NCI-H1105 treated with DMSO at 0.1 percent for 48 hours (cell line): ENCODE measurements around the gene PPM1M.
"Not testable (repeated sequence)": the region's sequence is repeated elsewhere in the genome, so short reads cannot be mapped to it uniquely, and the experiment has no call there.

Experiments used
- DNase-seq: peaks from one replicate; lab custom pipeline; 2025; lab: John Stamatoyannopoulos, UW

PPM1M gene

DNA sequence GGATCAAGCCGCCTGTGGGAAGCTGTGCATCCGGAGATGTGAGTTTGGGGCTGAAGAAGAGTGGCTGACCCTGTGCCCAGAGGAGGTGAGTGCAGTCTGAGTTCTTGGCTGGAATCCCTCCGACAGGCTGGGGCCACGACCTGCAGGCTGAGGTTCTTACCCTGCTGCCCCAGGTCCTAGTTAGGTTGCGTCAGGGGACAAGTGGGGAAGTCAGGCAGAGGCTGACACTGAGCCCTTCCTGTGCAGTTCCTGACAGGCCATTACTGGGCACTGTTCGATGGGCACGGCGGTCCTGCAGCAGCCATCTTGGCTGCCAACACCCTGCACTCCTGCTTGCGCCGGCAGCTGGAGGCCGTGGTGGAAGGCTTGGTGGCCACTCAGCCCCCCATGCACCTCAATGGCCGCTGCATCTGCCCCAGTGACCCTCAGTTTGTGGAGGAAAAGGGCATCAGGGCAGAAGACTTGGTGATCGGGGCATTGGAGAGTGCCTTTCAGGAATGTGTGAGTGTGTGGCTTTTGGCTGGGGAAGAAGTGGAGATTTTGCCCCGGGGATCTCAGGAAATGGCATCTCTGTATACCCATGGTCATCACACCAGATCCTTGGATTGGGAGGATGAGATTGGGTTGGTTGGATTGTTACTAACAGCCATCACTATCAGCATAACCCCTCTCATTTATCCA, 1.3 kb downstream of the PPM1M start:
- DNase-seq, result no peak

- no peak for DNase-seq
Observed at GRCh38 chr3:52247409-52248164, 2.0 kb downstream of the PPM1M start.

GRCh38 chr3:52248165-52248541, 2.6 kb downstream of the PPM1M start:
- no peak for DNase-seq

GRCh38 chr3:52248816-52249547, 3.4 kb downstream of the PPM1M start:
- peak; percentile 50 for DNase-seq

DNA sequence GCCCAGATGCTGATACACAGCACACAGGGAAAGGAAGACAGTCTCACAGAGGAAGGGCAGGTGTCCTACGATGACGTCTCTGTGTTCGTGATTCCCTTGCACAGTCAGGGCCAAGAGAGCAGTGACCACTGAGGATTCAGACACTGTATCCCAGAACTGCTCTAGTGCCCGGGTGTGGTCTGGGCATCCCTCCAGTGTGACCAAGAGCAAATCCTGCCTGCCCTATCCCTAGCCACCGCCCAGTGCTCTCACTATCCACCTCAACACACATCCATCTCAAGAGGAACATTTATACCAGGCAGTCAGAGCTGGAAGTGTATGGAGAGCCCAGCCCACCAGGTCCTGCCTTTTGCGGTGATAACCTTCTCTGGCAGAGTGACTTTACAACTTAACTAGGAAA, 4.1 kb downstream of the PPM1M start:
- no peak for DNase-seq

DNA sequence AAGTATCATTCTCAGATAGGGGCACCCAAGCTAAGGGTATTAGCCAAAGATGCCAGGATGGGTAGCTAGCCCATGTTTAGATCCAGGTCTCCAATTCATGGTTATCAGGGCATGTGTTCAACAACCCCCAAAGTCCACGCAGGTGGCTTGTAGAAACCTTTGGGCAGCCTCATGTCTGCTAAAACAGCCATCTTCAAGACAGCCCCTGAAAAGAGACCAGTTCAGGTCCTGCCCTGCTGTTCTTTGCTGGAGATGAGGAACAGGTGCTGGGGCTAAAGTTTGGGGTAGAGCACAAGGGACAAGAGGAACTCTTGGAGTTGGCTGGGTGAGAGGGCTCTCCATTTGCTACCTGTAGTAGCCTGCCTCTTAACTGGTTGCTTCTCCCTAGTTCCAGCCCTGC, 4.6 kb downstream of the PPM1M start:
- DNase-seq, result no peak

DNA sequence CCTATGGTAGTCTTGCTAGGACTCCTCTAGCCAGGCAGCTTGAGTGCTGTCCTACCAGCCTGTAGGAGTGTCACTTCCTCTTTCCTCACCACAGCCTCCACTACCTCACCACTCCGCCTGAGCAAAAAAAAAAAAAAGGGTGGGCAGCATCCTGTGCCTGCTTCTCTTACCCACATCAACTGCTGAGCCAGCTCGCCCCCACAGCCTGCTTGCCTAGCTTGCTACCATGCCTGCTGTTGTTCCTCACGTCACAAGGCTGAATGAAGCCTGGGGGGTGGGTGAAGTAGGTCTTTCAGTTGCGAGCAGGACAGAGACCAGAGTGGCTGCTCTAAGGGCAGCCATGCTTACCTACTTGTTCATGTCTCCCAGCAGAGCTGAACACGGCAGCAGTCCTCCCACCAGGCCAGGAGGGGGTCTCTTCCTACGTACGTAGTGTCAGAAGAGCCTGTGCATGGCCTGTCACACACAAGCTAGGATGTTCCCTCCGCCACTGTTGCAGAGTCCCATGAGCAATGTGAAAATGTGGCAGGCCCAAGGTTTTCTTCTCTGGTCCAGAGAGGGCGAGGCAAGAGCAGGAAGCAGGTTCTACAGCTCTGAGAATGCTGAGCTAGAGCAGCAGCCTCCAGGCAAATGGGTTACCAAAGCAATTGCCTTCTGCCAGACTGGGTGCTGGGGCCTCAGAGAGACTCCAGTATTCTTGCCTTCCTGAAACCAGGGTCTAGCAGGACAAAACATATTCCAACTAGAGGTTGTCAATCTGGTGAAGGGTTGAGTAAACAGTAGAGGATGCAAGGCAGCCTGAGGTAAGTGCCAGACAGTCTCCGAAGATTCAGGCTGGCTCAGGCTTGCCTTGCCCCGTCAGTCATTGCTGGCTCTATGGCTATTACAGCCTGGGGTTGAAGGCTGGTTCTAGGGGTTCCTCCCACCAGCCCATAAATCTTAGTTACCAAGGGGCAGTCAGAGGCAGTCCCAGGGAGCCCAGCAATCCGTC, 8.1 kb downstream of the PPM1M start:
- no peak for DNase-seq

GRCh38 chr3:52254608-52255007, 9.0 kb downstream of the PPM1M start:
- DNase-seq, result no peak

GRCh38 chr3:52256159-52256558, 10.6 kb downstream of the PPM1M start:
- no peak for DNase-seq

DNA sequence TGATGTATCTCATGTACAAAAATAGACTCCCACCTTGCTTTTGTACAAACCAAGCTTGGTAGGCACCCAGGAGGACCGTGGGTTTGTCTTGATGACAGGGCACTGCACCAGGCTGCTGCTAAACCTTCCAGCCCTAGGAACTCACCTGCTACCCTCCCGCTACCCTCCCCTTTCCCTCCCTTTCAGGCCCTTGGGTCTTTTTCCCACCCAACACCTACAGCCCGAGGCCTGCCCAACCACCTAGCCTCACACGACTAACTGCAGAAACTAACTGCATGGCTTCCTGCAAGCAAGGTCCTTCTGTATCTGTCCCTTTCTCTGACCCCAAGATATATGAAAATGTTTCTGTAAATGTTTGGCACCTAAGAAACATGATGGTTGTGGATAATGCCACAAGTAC, 11.1 kb downstream of the PPM1M start:
- DNase-seq, result no peak

DNA sequence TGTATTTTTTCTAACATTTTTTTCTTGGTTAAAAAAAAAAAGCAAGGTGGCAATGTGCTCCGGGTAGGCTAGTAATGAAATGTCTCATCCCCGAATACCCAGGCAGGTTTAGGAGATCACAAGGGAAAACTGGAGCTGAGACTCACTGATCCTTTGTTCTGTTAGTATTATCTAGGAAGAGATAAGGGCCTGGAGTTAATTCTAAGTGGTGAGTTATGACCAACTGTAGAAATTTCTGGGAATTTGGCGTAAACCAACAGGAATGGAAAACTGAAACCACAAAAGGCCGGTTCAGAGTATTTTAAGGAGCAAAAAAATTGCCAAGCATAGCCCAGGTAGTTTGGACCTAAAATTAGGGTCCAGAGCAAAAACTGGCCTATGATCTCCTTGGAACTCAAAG, 12.4 kb downstream of the PPM1M start:
- no peak for DNase-seq

DNA sequence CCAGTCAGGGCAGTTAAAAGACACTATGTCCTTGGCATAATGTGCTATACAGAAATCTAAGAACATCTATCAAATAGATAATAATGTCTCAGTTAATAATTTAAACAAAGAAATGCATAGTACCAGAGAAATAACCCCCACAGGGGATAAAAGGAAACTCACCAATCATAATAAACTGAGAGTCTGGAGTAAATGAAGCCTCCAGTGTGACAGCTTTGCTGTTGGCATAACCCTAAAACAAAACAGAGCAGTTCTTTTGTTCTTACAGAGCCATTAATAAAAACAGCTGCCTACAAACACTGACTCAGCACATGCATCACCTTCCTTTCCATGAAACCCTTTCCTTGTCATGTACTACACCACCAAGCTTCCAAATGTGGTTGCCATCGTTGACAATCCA, 13.5 kb downstream of the PPM1M start:
- no peak for DNase-seq

GRCh38 chr3:52259448-52259847, 13.9 kb downstream of the PPM1M start:
- DNase-seq, result no peak

- DNase-seq, result no peak
Observed at GRCh38 chr3:52262447-52262846, 16.9 kb downstream of the PPM1M start.

GRCh38 chr3:52265387-52265786, 19.8 kb downstream of the PPM1M start:
- no peak for DNase-seq

DNA sequence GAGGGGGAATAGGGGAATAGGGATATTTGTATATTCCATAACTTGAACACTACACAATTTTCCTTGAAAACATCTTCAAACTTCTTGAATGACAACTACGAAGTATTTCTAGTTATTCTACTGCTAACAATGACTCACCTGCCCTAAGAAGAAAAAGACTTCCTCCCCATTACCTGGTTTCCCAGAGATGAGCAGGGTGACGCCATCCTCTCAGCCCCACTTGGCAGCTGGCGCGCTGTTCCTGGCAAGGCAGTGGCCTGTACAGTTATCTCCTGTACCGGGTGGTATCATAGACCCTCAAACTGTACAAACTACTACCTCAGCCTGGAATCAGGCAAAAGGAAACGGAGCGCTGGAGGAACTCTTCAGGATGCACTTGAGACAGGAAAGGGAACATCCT, 22.5 kb downstream of the PPM1M start:
- no peak for DNase-seq

DNA sequence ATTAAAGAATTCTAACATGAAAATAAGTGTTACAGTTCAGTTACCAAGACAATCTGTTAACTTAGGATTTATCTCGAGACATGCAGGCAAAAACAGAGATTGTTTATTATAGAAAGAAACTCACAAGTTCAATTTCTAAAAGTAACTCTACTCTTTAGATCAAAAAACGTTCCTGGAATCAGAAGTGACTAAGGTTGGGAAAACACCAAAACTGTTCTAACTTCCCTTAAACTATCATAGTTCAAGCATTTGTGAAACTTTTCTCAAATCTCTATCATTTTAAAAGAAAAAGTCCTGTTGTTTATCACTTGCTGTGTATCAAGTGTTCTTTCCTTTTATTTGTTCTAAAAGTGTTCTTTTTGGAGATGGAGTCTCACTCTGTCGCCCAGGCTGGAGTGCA, 24.2 kb downstream of the PPM1M start:
- no peak for DNase-seq

DNA sequence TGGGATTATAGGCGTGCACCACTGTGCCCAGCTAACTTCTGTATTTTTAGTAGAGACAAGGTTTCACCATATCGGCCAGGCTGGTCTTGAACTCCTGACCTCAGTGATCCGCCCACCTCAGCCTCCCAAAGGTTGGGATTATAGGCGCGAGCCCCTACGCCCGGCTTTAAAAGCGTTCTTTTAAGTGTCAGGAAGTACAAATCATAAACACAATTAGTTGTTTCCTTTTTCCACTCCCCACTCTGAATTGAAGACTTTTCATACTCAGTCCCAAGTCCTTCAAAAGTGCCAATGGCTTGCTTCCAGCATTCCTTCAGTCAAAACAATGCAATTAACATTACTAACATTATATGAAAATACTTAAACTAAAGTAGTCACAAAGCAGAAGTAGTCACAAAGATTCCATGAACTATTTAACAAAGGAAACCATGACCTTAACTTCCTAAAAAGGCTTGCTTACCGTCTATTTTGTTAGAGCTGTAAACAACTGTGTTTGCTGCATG, 24.7 kb downstream of the PPM1M start:
- no peak for DNase-seq

DNA sequence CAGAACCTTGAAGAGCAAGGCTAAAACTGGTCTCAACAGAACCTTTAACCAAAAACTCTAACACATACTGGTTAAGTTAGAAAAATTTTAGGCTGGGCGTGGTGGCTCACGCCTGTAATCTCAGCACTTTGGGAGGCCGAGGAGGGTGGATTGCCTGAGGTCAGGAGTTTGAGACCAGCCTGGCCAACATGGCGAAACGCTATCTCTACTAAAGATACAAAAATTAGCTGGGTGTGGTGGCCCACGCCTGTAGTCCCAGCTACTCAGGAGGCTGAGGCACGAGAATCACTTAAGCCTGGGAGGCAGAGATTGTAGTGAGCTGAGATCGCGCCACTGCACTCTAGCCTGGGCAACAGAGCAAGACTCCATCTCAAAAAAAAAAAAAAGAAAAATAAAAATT, 26.6 kb downstream of the PPM1M start:
- not testable (repeated sequence) for DNase-seq

- no peak for DNase-seq
Observed at GRCh38 chr3:52272831-52273230, 27.3 kb downstream of the PPM1M start.

GRCh38 chr3:52274781-52275180, 29.2 kb downstream of the PPM1M start:
- not testable (repeated sequence) for DNase-seq
